NCI-H524 treated with DMSO at 0.1 percent for 48 hours (cell line): ENCODE measurements around the gene GPR89B.
"Not testable (repeated sequence)": the region's sequence is repeated elsewhere in the genome, so short reads cannot be mapped to it uniquely, and the experiment has no call there.

Experiments used
- DNase-seq: peaks from one replicate; lab custom pipeline; 2025; lab: John Stamatoyannopoulos, UW

The GPR89B gene

DNA sequence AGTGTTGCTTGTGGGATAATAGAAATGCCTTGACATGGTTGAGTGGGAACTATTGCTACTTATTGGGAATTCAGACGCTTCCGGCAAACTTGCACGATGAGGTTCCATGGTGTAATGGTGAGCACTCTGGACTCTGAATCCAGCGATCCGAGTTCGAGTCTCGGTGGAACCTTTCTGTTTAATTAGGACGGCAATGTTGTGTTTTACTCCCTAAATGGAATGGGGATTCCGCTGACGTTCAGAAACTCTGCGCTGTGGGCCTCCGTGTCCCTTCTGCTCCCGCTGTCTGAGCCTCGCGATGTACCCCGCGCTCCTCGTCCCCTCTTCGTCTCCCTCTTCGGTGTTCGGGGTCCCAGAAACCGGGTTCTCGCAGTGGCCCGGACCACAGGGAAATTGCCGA lies 104.5 kb downstream of the GPR89B start:
- DNase-seq = not testable (repeated sequence)

DNA sequence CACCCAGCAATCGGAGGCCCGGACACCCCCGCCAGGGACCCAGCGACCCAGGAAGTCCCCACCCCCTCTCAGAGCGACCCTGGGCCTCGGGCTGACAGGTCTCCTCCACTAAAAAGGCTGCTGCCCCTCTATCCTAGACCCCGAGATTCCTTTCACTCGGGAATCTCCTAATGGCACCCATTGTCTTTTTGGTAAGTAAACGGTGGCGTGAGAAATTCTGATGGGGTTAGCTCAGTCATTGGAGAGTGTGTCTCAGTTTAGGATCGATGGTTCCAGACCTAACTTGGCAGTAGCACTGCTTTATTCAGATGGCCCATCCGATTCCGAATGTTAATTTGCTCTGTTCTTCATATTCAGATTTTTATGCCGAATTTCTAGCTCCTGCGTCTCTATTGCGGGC lies 104.9 kb downstream of the GPR89B start:
- not testable (repeated sequence) for DNase-seq

DNA sequence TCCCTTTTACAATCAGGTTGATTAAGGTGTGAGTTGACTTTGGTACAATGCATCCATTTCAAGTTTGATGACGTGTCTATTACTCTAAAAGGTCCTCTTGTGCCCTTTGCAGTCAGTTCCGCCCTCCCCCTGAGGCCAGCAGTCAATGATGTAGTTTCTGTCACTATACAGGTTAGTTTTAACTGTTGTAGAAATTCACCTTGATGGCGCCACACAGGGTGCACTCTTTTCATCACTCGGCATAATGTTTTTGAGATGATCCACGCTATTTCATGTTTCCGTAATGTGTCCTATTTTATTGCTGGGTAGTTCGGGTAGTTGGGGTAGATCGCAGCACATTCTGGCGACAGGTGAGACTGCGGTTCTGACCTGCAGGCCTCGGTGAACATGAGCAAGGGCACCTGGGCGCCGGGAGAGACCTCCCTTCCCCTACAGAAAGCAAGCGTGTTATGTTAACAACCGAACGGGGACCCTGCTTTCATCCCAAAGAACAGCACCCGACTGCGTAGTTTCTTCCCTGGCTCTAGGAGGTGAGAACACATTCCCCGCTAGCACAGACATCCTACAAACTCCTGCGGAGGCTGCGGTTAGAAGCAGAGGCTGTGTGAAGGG lies 109.7 kb downstream of the GPR89B start:
- not testable (repeated sequence) for DNase-seq

DNA sequence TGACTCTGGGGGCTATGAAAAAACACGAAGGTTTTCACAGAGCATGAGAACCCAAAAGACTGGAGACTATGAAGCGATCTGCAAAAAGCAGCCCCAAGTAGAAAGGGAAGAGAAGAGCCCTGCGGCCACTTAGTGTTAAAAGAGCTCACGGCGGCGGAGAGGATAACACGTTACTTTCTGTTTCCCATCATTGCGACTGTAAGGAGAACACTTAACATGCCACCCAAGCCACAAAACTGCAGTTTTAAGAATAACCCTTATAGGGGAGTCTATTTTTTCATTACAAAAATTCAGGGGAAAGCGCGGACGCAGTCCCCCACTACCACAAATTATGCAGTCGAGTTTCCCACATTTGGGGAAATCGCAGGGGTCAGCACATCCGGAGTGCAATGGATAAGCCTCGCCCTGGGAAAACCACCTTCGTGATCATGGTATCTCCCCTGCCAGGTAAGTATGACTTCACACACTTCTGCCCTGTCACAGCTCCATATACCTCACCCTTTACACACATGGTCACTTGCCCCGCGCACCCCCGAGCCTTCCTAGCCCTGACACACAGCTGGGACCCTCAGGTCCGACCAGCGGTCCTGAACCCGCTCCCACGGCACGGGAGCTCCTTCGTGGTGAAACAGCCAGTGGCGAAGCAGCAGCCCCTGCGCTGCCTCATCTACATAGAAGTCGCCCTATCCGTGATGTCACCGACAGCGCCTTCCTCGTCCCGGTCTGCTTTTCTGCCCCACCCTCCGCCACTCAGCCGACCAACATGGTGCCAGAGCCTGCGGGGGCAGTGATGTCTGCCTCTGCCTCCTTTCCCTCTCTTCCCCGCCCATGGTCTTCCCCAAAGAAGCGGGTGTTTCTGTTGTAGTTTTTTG lies 110.5 kb downstream of the GPR89B start:
- DNase-seq = peak; percentile 47
